Measurements from ENCODE around the gene ZNF610.
"Not testable (repeated sequence)": the region's sequence is repeated elsewhere in the genome, so short reads cannot be mapped to it uniquely, and the experiment has no call there.

The ZNF610 gene

GRCh38 chr19:52335768-52336116 is 301 bp upstream of the ZNF610 start:
- Histone ChIP-seq H3K36me3 (ENCODE audit: insufficient read depth, low read length) (no peaks in the 10 kb centered on the region), H3K27me3 (ENCODE audit: insufficient read depth, low read length, poor library complexity, severe bottlenecking) (no peaks in the 10 kb centered on the region), H3K9me3 (ENCODE audit: insufficient read depth, low read depth, low read length) (peaks cover 22% of the 10 kb centered on the region; the same call in 1 of the 2 replicates), H3K4me3 (ENCODE audit: low read length, poor library complexity, severe bottlenecking) (peak overlapping the region; percentile 97), H3K4me2 (ENCODE audit: low read depth, low read length, poor library complexity, severe bottlenecking) (peak overlapping the region; percentile 32), H3K9me2 (replicated peaks; ENCODE audit: low read depth, low read length) (no peaks in the 10 kb centered on the region), H3K79me2 (ENCODE audit: insufficient read depth, low read length) (peaks cover 23% of the 10 kb centered on the region), H2AFZ (ENCODE audit: low read length) (peak overlapping the region; percentile 94), H4K20me1 (ENCODE audit: insufficient read depth, low read length, poor library complexity, severe bottlenecking) (no peaks in the 10 kb centered on the region), H3K4me1 (ENCODE audit: insufficient read depth, low read length, poor library complexity, severe bottlenecking) (peaks cover 8% of the 10 kb centered on the region), H3F3A (ENCODE audit: low read depth) (no peaks in the 10 kb centered on the region), H3K9ac (ENCODE audit: low read depth, low read length, poor library complexity, severe bottlenecking) (peak overlapping the region; percentile 99)
- TF ChIP-seq EZH2phosphoT487 (IDR thresholded peaks at IDR 0.05; ENCODE audit: borderline replicate concordance) (no peak), CTCF (conservative IDR thresholded peaks at IDR 0.05; ENCODE audit: low read length) (no peak)

GRCh38 chr19:52336791-52337381 is 843 bp downstream of the ZNF610 start:
- Histone ChIP-seq H3K4me1 (ENCODE audit: insufficient read depth, low read length, poor library complexity, severe bottlenecking) (peaks cover 8% of the 10 kb centered on the region), H2AFZ (ENCODE audit: low read length) (peak overlapping the region; percentile 94), H3K9ac (ENCODE audit: low read depth, low read length, poor library complexity, severe bottlenecking) (peak overlapping the region; percentile 99), H4K20me1 (ENCODE audit: insufficient read depth, low read length, poor library complexity, severe bottlenecking) (no peaks in the 10 kb centered on the region), H3K79me2 (ENCODE audit: insufficient read depth, low read length) (peaks cover 23% of the 10 kb centered on the region), H3K36me3 (ENCODE audit: insufficient read depth, low read length) (no peaks in the 10 kb centered on the region), H3K4me2 (ENCODE audit: low read depth, low read length, poor library complexity, severe bottlenecking) (peak overlapping the region; percentile 91), H3K4me3 (ENCODE audit: low read length, poor library complexity, severe bottlenecking) (peak overlapping the region; percentile 97), H3F3A (ENCODE audit: low read depth) (no peaks in the 10 kb centered on the region), H3K27me3 (ENCODE audit: insufficient read depth, low read length, poor library complexity, severe bottlenecking) (no peaks in the 10 kb centered on the region), H3K9me3 (ENCODE audit: insufficient read depth, low read depth, low read length) (peaks cover 11% of the 10 kb centered on the region; the same call in 1 of the 2 replicates), H3K9me2 (replicated peaks; ENCODE audit: low read depth, low read length) (no peaks in the 10 kb centered on the region)
- no peak for TF ChIP-seq EZH2phosphoT487 (IDR thresholded peaks at IDR 0.05; ENCODE audit: borderline replicate concordance)
- no peak for TF ChIP-seq CTCF (conservative IDR thresholded peaks at IDR 0.05; ENCODE audit: low read length)

- not testable (repeated sequence) for H2AFZ ChIP-seq (ENCODE audit: low read length); H3K9me2 ChIP-seq (replicated peaks; ENCODE audit: low read depth, low read length); H3K9ac ChIP-seq (ENCODE audit: low read depth, low read length, poor library complexity, severe bottlenecking); H3K4me3 ChIP-seq (ENCODE audit: low read length, poor library complexity, severe bottlenecking); H3K36me3 ChIP-seq (ENCODE audit: insufficient read depth, low read length); H3K4me2 ChIP-seq (ENCODE audit: low read depth, low read length, poor library complexity, severe bottlenecking); H4K20me1 ChIP-seq (ENCODE audit: insufficient read depth, low read length, poor library complexity, severe bottlenecking); H3K9me3 ChIP-seq (ENCODE audit: insufficient read depth, low read depth, low read length); H3K27me3 ChIP-seq (ENCODE audit: insufficient read depth, low read length, poor library complexity, severe bottlenecking); H3F3A ChIP-seq (ENCODE audit: low read depth)
- Histone ChIP-seq H3K79me2 (ENCODE audit: insufficient read depth, low read length) (peaks cover 23% of the 10 kb centered on the region), H3K4me1 (ENCODE audit: insufficient read depth, low read length, poor library complexity, severe bottlenecking) (peaks cover 12% of the 10 kb centered on the region)
Observed at GRCh38 chr19:52339022-52339421, 3.0 kb downstream of the ZNF610 start.

GRCh38 chr19:52343548-52343947 is 7.5 kb downstream of the ZNF610 start:
- Histone ChIP-seq H2AFZ (ENCODE audit: low read length) (no peak overlapping the region), H3K79me2 (ENCODE audit: insufficient read depth, low read length) (no peaks in the 10 kb centered on the region)

More at GRCh38 chr19:52343548-52343947, 7.5 kb downstream of the ZNF610 start:
- no peaks in the 10 kb centered on the region for H3K27me3 ChIP-seq (ENCODE audit: insufficient read depth, low read length, poor library complexity, severe bottlenecking)
- no peaks in the 10 kb centered on the region for H3K9me3 ChIP-seq (ENCODE audit: insufficient read depth, low read depth, low read length)
- H4K20me1 ChIP-seq (ENCODE audit: insufficient read depth, low read length, poor library complexity, severe bottlenecking): no peaks in the 10 kb centered on the region
- TF ChIP-seq EZH2phosphoT487 (IDR thresholded peaks at IDR 0.05; ENCODE audit: borderline replicate concordance) (no peak), CTCF (conservative IDR thresholded peaks at IDR 0.05; ENCODE audit: low read length) (peak; percentile 82)
- no peak overlapping the region for H3K4me3 ChIP-seq (ENCODE audit: low read length, poor library complexity, severe bottlenecking)
- H3K9ac ChIP-seq (ENCODE audit: low read depth, low read length, poor library complexity, severe bottlenecking): no peak overlapping the region
- no peaks in the 10 kb centered on the region for H3K36me3 ChIP-seq (ENCODE audit: insufficient read depth, low read length)
- no peak overlapping the region for H3K4me2 ChIP-seq (ENCODE audit: low read depth, low read length, poor library complexity, severe bottlenecking)
- no peaks in the 10 kb centered on the region for H3F3A ChIP-seq (ENCODE audit: low read depth)
- H3K9me2 ChIP-seq (replicated peaks; ENCODE audit: low read depth, low read length): no peaks in the 10 kb centered on the region
- H3K4me1 ChIP-seq (ENCODE audit: insufficient read depth, low read length, poor library complexity, severe bottlenecking): peaks cover 4% of the 10 kb centered on the region

Data from Loucy (cell line).